NCI-H82 treated with DMSO at 0.1 percent for 48 hours (cell line): ENCODE data around the gene ABHD17A.
"Not testable (repeated sequence)": the region's sequence is repeated elsewhere in the genome, so short reads cannot be mapped to it uniquely, and the experiment has no call there.

Source experiments
- DNase-seq: peaks from one replicate; lab custom pipeline; 2025; ENCODE audit not compliant: unreplicated experiment; lab: John Stamatoyannopoulos, UW

Gene ABHD17A

GRCh38 chr19:1882089-1882785, 3.1 kb downstream of the ABHD17A start:
- no peak for DNase-seq

GRCh38 chr19:1881393-1882088, 3.8 kb downstream of the ABHD17A start:
- DNase-seq, result not testable (repeated sequence)

GRCh38 chr19:1880611-1881392, 4.5 kb downstream of the ABHD17A start:
- no peak for DNase-seq

GRCh38 chr19:1879982-1880381, 5.3 kb downstream of the ABHD17A start:
- DNase-seq, result not testable (repeated sequence)

GRCh38 chr19:1878583-1878982, 6.7 kb downstream of the ABHD17A start:
- not testable (repeated sequence) for DNase-seq

GRCh38 chr19:1877280-1877660, 8.0 kb downstream of the ABHD17A start:
- DNase-seq, result not testable (repeated sequence)

GRCh38 chr19:1876496-1877279, 8.6 kb downstream of the ABHD17A start:
- DNase-seq, result not testable (repeated sequence)

- DNase-seq, result peak; percentile 59
These were observed 9.4 kb downstream of the ABHD17A start for GRCh38 chr19:1875646-1876495.

- not testable (repeated sequence) for DNase-seq
These were observed 10.0 kb downstream of the ABHD17A start for GRCh38 chr19:1875265-1875645.

GRCh38 chr19:1874554-1875185, 10.6 kb downstream of the ABHD17A start:
- DNase-seq, result no peak

GRCh38 chr19:1873524-1874473, 11.5 kb downstream of the ABHD17A start:
- no peak for DNase-seq

GRCh38 chr19:1872807-1873523, 12.3 kb downstream of the ABHD17A start:
- DNase-seq, result no peak

GRCh38 chr19:1871630-1872029, 13.7 kb downstream of the ABHD17A start:
- no peak for DNase-seq

- no peak for DNase-seq
These were observed 14.1 kb downstream of the ABHD17A start for GRCh38 chr19:1871140-1871597.

GRCh38 chr19:1868971-1869370, 16.3 kb downstream of the ABHD17A start:
- no peak for DNase-seq

GRCh38 chr19:1867349-1867724, 18.0 kb downstream of the ABHD17A start:
- no peak for DNase-seq

GRCh38 chr19:1866693-1867348, 18.5 kb downstream of the ABHD17A start:
- DNase-seq, result no peak
